Neutrophil (primary cell): ENCODE data around the gene CD58.

Source experiments
- H3K27ac ChIP-seq: fragments of 200-600 bp; sonication (generic); 2 replicates; pipeline ENCODE4 v1.5.1; 2016; ENCODE audit warnings: mild to moderate bottlenecking, moderate library complexity
- H3K27me3 ChIP-seq: fragments of 200-600 bp; sonication (generic); 2 replicates; pipeline ENCODE4 v1.6.0; 2016; ENCODE audit warnings: mild to moderate bottlenecking
- H3K36me3 ChIP-seq: fragments of 200-600 bp; sonication (generic); 2 replicates; pipeline ENCODE4 v1.5.1; 2017
- H3K4me1 ChIP-seq, 2 experiments: fragments of 200-600 bp in 1 of 2; sonication (generic) in 1 of 2; 1 replicate in 1 of 2; 2 replicates in 1 of 2; pipeline versions ENCODE4 v1.5.1 to v1.6.1; 2013 to 2016; ENCODE audit warnings: low read depth in 1 of 2, low read length in 1 of 2, mild to moderate bottlenecking in 1 of 2, moderate library complexity in 1 of 2; ENCODE audit not compliant: control insufficient read depth in 1 of 2, insufficient read depth in 1 of 2
- H3K4me3 ChIP-seq, 2 experiments: fragments of 200-600 bp in 1 of 2; sonication (generic) in 1 of 2; 1 replicate in 1 of 2; 2 replicates in 1 of 2; pipeline ENCODE4 v1.5.1; 2013 to 2016; ENCODE audit warnings: low read depth in 1 of 2, low read length in 1 of 2, mild to moderate bottlenecking in 1 of 2, moderate library complexity in 1 of 2
- H3K9me3 ChIP-seq: fragments of 200-600 bp; sonication (generic); 2 replicates; pipeline ENCODE4 v1.5.1; 2016
- CTCF ChIP-seq: fragments of 200-600 bp; sonication (generic); IDR thresholded peaks from 2 replicates; pipeline ENCODE4 v1.5.1; 2016; ENCODE audit warnings: antibody characterized with exemption

CD58 gene

GRCh38 chr1:116501870-116502244, 69.0 kb downstream of the CD58 start:
- no peak for TF ChIP-seq CTCF
- peaks cover 3% of the 10 kb centered on the region for H3K36me3 ChIP-seq
- H3K9me3 ChIP-seq: no peaks in the 10 kb centered on the region
- no peak overlapping the region for H3K4me3 ChIP-seq
- peaks cover 68 to 73% of the 10 kb centered on the region in 2 experiments for H3K4me1 ChIP-seq
- H3K27ac ChIP-seq: peak overlapping the region; percentile 98
- H3K27me3 ChIP-seq: no peaks in the 10 kb centered on the region

GRCh38 chr1:116501125-116501869, 69.5 kb downstream of the CD58 start:
- no peak overlapping the region for H3K4me3 ChIP-seq
- H3K9me3 ChIP-seq: no peaks in the 10 kb centered on the region
- peak overlapping the region; percentile 98 for H3K27ac ChIP-seq
- H3K36me3 ChIP-seq: peaks cover 3% of the 10 kb centered on the region
- H3K27me3 ChIP-seq: no peaks in the 10 kb centered on the region
- no peak for TF ChIP-seq CTCF
- peaks cover 68 to 73% of the 10 kb centered on the region in 2 experiments for H3K4me1 ChIP-seq

GRCh38 chr1:116498789-116499628, 71.8 kb downstream of the CD58 start:
- Histone ChIP-seq H3K4me1 (peaks cover 56 to 70% of the 10 kb centered on the region in 2 experiments), H3K36me3 (peaks cover 3% of the 10 kb centered on the region)
- peak; percentile 86 for TF ChIP-seq CTCF

DNA sequence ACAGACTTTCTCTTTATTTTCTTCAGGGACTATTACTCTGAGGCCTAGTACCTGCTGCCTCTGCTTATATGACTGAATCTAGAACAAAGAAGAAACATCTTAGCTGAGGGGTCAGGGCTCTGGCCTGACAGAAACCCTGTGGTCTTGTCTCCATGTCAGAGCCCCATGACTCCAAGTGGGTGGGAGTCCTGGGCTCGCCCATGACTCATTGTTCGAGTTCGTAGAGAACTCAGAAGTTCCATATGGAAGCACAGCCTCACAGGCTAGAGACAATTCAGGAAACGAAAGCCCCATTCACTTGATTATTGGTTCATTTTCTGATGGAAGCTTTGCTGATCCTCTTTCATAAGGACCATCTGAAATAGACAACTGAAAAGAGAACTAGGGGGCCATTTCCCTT, 73.2 kb downstream of the CD58 start:
- Histone ChIP-seq H3K4me3 (no peak overlapping the region), H3K27me3 (no peaks in the 10 kb centered on the region), H3K4me1 (peaks cover 43 to 62% of the 10 kb centered on the region in 2 experiments), H3K9me3 (no peaks in the 10 kb centered on the region), H3K36me3 (peaks cover 3% of the 10 kb centered on the region), H3K27ac (peak overlapping the region; percentile 68)
- TF ChIP-seq CTCF: no peak

More at GRCh38 chr1:116498789-116499628, 71.8 kb downstream of the CD58 start:
- no peaks in the 10 kb centered on the region for H3K27me3 ChIP-seq
- H3K27ac ChIP-seq: peak overlapping the region; percentile 5
- H3K9me3 ChIP-seq: no peaks in the 10 kb centered on the region
- H3K4me3 ChIP-seq: no peak overlapping the region

DNA sequence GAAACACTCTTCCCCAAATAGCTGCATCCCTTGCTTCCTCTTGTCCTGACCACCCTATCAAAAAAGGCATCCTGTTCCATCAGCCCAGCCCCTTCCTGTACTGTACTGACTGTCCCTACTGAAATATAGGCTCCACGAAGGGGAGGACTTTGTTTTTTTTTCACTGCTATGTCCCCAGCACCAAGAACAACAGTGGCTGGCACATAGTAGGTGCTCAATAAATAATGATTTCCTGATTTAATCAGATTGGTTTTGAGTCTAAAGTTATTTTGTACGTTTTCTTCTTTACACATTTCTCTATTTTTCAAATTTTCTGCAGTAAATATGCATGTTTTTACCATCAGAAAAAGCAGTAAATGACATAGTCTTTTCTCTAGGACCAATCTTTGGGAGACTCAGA, 73.9 kb downstream of the CD58 start:
- Histone ChIP-seq H3K4me3 (peak overlapping the region in 1 of 2 experiments; percentile 20), H3K27ac (peak overlapping the region; percentile 68), H3K4me1 (peaks cover 35 to 54% of the 10 kb centered on the region in 2 experiments), H3K36me3 (peaks cover 3% of the 10 kb centered on the region), H3K27me3 (no peaks in the 10 kb centered on the region), H3K9me3 (no peaks in the 10 kb centered on the region)
- TF ChIP-seq CTCF: no peak
